Measurements from ENCODE around the gene ELF5. TPM values are rescaled to one million over a fixed set of nuclear protein-coding genes. Genes with fewer than 3 reads are reported as not detected.
A peak's percentile ranks its signal among the peaks of the same experiment; 100 is the strongest.

The ELF5 gene
- total and polyA plus RNA-seq, 7 experiments from 2014 or later, result not detected

DNA sequence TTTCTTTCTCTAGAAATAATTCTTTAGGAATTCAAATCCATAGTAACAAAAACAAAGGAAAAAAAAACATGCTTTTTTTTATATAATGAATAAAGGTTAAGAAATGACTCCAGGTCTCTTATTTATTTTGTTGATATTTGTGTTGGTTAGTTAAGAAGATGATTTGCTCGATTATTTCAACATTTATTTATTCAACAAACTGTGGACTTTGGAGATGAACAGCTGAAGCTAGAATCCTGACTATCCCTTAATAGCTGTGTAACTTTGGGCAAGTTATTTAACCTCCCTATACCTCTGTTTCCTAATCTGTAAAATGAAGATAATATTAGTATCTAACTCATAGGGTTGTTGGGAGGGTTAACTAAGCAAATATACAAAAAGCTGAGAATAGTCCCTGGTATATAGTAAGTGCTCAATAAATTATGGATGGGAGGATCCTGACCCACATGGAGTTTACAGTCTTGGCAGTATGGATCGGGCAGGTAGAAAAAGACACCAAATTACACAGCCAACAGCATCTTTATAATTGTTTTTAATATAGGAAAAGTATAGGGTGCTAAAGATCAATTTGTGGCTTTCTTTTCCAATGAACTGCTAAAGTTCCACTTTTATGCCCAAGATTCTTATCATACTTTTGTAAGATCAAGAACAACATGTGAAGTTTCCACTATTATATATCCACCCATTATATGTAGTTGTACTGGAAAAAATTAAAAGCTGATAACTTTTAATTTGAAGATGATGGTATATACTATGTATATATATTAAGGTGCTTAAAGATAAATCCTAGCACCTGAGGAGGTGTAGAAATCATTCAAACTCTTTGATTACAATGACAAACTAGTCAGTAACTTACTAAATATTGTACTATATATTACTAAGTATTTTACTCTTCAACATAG, 76.1 kb downstream of the ELF5 start:
- ATAC-seq, result no peak
- no peak overlapping the region for H3K27ac ChIP-seq (ENCODE audit: low read depth, low read length)
- H3K27ac Mint-ChIP-seq, result peak overlapping the region in 1 of 9 donors; percentile 53

DNA sequence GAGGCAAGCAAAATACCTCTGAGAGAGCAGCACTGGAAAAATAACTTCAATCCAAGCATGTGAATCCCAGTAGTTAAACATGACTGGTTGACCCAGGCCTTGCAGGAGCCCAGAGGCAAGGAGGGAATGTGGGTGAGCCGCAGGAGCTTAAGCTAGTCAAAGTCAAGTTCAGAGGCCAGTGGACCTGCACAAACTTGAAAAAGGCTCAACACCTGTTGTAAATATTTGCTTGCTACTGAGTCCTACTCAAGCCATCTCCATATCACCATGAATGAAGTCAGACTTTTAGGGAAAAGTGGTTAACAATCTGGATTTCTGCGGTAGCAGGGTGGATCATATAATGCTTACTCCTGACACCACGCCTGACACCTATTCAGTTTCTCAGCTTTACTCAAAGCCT, 79.7 kb downstream of the ELF5 start:
- no peak for ATAC-seq
- ChIA-PET CTCF (interaction anchor here (1.0 kb wide), 1 partner anchor 434 kb away, joined by 3 read pairs; no protein-coding TSS in a partner anchor), POLR2A (no interaction called here)

More for the DNA sequence above, 76.1 kb downstream of the ELF5 start:
- H3K4me1 Mint-ChIP-seq, result peaks cover 10 to 37% (median 25%) of the 10 kb centered on the region in 7 donors
- ChIA-PET POLR2A (interaction anchor here (0.5 to 2.2 kb wide), 5 partner anchors 13 to 1123 kb away, joined by 3 to 7 read pairs (median 5); partner anchors contain the start of gene NAT10), CTCF (interaction anchor here (1.2 kb wide), 1 partner anchor 263 kb away, joined by 6 read pairs; no protein-coding TSS in a partner anchor)
- Histone ChIP-seq H3K36me3 (ENCODE audit: control insufficient read depth in 2 of 3, insufficient read depth in 3 of 3, low read length in 3 of 3) (peaks cover 0 to 3% (median 0%) of the 10 kb centered on the region in 3 experiments), H3K4me1 (ENCODE audit: control insufficient read depth in 2 of 2, insufficient read depth in 2 of 2, low read length in 2 of 2) (peaks cover 7 to 19% of the 10 kb centered on the region in 2 donors), H3K4me3 (ENCODE audit: low read length) (no peak overlapping the region), H3K9me3 (ENCODE audit: control insufficient read depth in 2 of 3, low read length in 3 of 3) (no peaks in the 10 kb centered on the region), H3K27me3 (ENCODE audit: control insufficient read depth in 2 of 2, insufficient read depth in 2 of 2, low read length in 2 of 2) (no peaks in the 10 kb centered on the region)
- peaks cover 0 to 10% (median 3%) of the 10 kb centered on the region in 5 donors for H3K27me3 Mint-ChIP-seq
- peaks cover 0 to 8% (median 0%) of the 10 kb centered on the region in 5 donors for H3K36me3 Mint-ChIP-seq
- H3K4me3 Mint-ChIP-seq, result peak overlapping the region in 7 of 10 donors; percentile 38 to 98 (median 93)
- intact Hi-C loops (cut with micrococcal nuclease), result loop anchor here (1.0 to 10.0 kb wide), 17 partner anchors 31 to 1853 kb away; partner anchors contain the start of genes ABTB2 (in 2 of the 2), C11orf91 (in 2 of the 2), EIF3M (in 2 of the 2) and FBXO3 (in 2 of the 2)
- H3K9me3 Mint-ChIP-seq, result peaks cover 0 to 2% (median 0%) of the 10 kb centered on the region in 11 donors
- no peak for DNase-seq

DNA sequence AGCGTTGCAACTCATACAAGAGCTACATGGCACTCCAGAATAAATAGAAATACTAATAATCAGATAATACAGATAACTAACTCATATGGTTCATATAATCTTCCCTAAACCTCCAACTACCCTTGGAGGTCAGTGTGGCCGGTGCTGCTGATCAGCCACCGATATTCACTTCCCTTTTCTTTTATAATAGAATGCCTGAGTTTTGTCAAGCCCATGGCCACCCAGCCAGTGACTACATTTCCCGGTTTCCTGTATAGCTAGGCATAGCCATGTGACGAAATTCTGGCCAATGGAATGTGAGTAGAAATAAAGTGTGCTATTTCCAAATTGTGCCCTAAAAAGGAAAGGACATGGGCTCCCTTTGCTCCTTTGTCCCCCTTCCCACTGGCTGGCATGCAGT, 80.8 kb downstream of the ELF5 start:
- no peak overlapping the region for H3K27ac ChIP-seq (ENCODE audit: low read depth, low read length)
- Mint-ChIP-seq H3K36me3 (no peaks in the 10 kb centered on the region), H3K4me1 (peaks cover 0 to 10% (median 4%) of the 10 kb centered on the region in 7 donors), H3K27ac (no peak overlapping the region), H3K27me3 (peaks cover 0 to 22% (median 8%) of the 10 kb centered on the region in 5 donors), H3K9me3 (peaks cover 0 to 2% (median 0%) of the 10 kb centered on the region in 11 donors), H3K4me3 (no peak overlapping the region)
- intact Hi-C loops (cut with micrococcal nuclease), result loop anchor here (10.0 kb wide), 1 partner anchor 1848 kb away; the partner anchor contains the start of gene EIF3M (in 2 of the 2)
- H3K36me3 ChIP-seq (ENCODE audit: control insufficient read depth in 2 of 3, insufficient read depth in 3 of 3, low read length in 3 of 3), result no peaks in the 10 kb centered on the region
- H3K4me3 ChIP-seq (ENCODE audit: low read length), result no peak overlapping the region
- no peaks in the 10 kb centered on the region for H3K9me3 ChIP-seq (ENCODE audit: control insufficient read depth in 2 of 3, low read length in 3 of 3)
- ChIA-PET CTCF (interaction anchor here (1.0 kb wide), 1 partner anchor 432 kb away, joined by 3 read pairs; no protein-coding TSS in a partner anchor), POLR2A (no interaction called here)
- no peak for ATAC-seq
- DNase-seq, result no peak
- H3K27me3 ChIP-seq (ENCODE audit: control insufficient read depth in 2 of 2, insufficient read depth in 2 of 2, low read length in 2 of 2), result no peaks in the 10 kb centered on the region
- H3K4me1 ChIP-seq (ENCODE audit: control insufficient read depth in 2 of 2, insufficient read depth in 2 of 2, low read length in 2 of 2), result peaks cover 0 to 3% of the 10 kb centered on the region in 2 donors

More for the DNA sequence above, 79.7 kb downstream of the ELF5 start:
- H3K4me3 ChIP-seq (ENCODE audit: low read length), result no peak overlapping the region
- DNase-seq, result no peak
- peaks cover 0 to 8% of the 10 kb centered on the region in 2 donors for H3K4me1 ChIP-seq (ENCODE audit: control insufficient read depth in 2 of 2, insufficient read depth in 2 of 2, low read length in 2 of 2)
- no peak overlapping the region for H3K27ac Mint-ChIP-seq
- no peaks in the 10 kb centered on the region for H3K27me3 ChIP-seq (ENCODE audit: control insufficient read depth in 2 of 2, insufficient read depth in 2 of 2, low read length in 2 of 2)
- H3K4me3 Mint-ChIP-seq, result no peak overlapping the region
- peaks cover 0 to 2% (median 0%) of the 10 kb centered on the region in 11 donors for H3K9me3 Mint-ChIP-seq
- H3K36me3 ChIP-seq (ENCODE audit: control insufficient read depth in 2 of 3, insufficient read depth in 3 of 3, low read length in 3 of 3), result peaks cover 0 to under 1% (median 0%) of the 10 kb centered on the region in 3 experiments
- intact Hi-C loops (cut with micrococcal nuclease), result loop anchor here (10.0 kb wide), 1 partner anchor 1849 kb away; the partner anchor contains the start of gene EIF3M (in 2 of the 2)
- peaks cover 0 to 17% (median 4%) of the 10 kb centered on the region in 7 donors for H3K4me1 Mint-ChIP-seq
- H3K36me3 Mint-ChIP-seq, result no peaks in the 10 kb centered on the region
- no peak overlapping the region for H3K27ac ChIP-seq (ENCODE audit: low read depth, low read length)
- H3K9me3 ChIP-seq (ENCODE audit: control insufficient read depth in 2 of 3, low read length in 3 of 3), result no peaks in the 10 kb centered on the region
- H3K27me3 Mint-ChIP-seq, result peaks cover 0 to 20% (median 8%) of the 10 kb centered on the region in 5 donors

DNA sequence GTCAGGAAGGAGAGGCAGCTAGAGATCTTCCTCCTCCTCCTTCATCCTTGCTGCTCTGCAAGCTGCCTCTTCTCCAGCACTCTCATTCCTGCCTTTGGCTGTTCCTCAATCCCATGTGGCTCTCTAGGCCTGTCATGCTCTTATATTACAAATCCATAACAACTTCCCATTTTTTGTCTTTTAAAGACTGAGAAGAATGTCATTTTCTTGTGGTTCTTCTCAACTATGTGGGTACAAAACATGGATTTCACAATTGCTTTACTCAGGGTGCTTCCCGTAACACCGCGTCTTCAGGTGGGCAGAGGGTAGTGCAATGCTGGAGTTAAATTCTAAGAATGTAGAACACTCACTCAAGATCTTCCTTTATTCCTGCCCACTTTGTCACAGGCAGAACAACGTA, 81.6 kb downstream of the ELF5 start:
- no peaks in the 10 kb centered on the region for H3K36me3 ChIP-seq (ENCODE audit: control insufficient read depth in 2 of 3, insufficient read depth in 3 of 3, low read length in 3 of 3)
- no peak overlapping the region for H3K4me3 ChIP-seq (ENCODE audit: low read length)
- no peak overlapping the region for H3K27ac Mint-ChIP-seq
- H3K4me3 Mint-ChIP-seq, result no peak overlapping the region
- intact Hi-C loops (cut with micrococcal nuclease), result loop anchor here (10.0 kb wide), 1 partner anchor 1847 kb away; the partner anchor contains the start of gene EIF3M (in 2 of the 2)
- peaks cover 0 to 10% (median 4%) of the 10 kb centered on the region in 7 donors for H3K4me1 Mint-ChIP-seq
- H3K4me1 ChIP-seq (ENCODE audit: control insufficient read depth in 2 of 2, insufficient read depth in 2 of 2, low read length in 2 of 2), result no peaks in the 10 kb centered on the region
- H3K36me3 Mint-ChIP-seq, result no peaks in the 10 kb centered on the region
- CTCF ChIA-PET, result no interaction called here
- peaks cover 0 to 2% (median 0%) of the 10 kb centered on the region in 11 donors for H3K9me3 Mint-ChIP-seq
- DNase-seq (no peak), ATAC-seq (peak; percentile 26)
- no peak overlapping the region for H3K27ac ChIP-seq (ENCODE audit: low read depth, low read length)
- H3K27me3 ChIP-seq (ENCODE audit: control insufficient read depth in 2 of 2, insufficient read depth in 2 of 2, low read length in 2 of 2), result no peaks in the 10 kb centered on the region
- H3K27me3 Mint-ChIP-seq, result peaks cover 0 to 25% (median 8%) of the 10 kb centered on the region in 5 donors
- H3K9me3 ChIP-seq (ENCODE audit: control insufficient read depth in 2 of 3, low read length in 3 of 3), result no peaks in the 10 kb centered on the region
- POLR2A ChIA-PET, result no interaction called here

Other genes with a start within 250 kb of the ELF5 start
- gene ABTB2, start 155.8 kb downstream of the ELF5 start, total RNA-seq, result 1 to 10 TPM in 1 of 5 experiments, under 1 TPM in 4; 0.22 to 5.3 (median 0.61) TPM
- gene ABTB2, start 155.8 kb downstream of the ELF5 start, polyA plus RNA-seq, result under 1 TPM; 0.03 to 0.26 TPM
- 10 to 100 TPM; 23.3 to 55.9 (median 42.6) TPM for gene CAT, start 74.9 kb downstream of the ELF5 start, total RNA-seq
- 100 to 1,000 TPM; 100 to 110 TPM for gene CAT, start 74.9 kb downstream of the ELF5 start, polyA plus RNA-seq
- gene EHF, start 107.3 kb upstream of the ELF5 start, total RNA-seq, result under 1 TPM in 1 of 5 experiments, not detected in 4; 0.20 TPM
- not detected for gene EHF, start 107.3 kb upstream of the ELF5 start, polyA plus RNA-seq